Kidney (tissue), 14 donors: ENCODE results near the gene ALCAM. TPM values are rescaled to one million over a fixed set of nuclear protein-coding genes. Genes with fewer than 3 reads are reported as not detected.

ENCODE experiments used
- DNase-seq, 5 donors: peaks; one replicate each; pipeline ENCODE4 v3.0.0-alpha.2; 2013 to 2020
- FAIRE-seq: peaks from 2 replicates; lab custom pipeline; 2012; peaks lifted over from hg19 to GRCh38; lab: Jason Lieb, UNC
- H3K27ac ChIP-seq, 2 donors: one replicate each; pipeline ENCODE4 v1.7.0; 2013; ENCODE audit warnings: low read depth in 2 of 2, low read length in 2 of 2, inconsistent platforms in 1 of 2
- H3K27me3 ChIP-seq: one replicate; pipeline ENCODE4 v1.7.1; 2013; ENCODE audit warnings: low read length, inconsistent platforms; ENCODE audit not compliant: control insufficient read depth, insufficient read depth
- H3K36me3 ChIP-seq, 3 donors: one replicate each; pipeline versions ENCODE4 v1.7.0 to v1.7.1; 2013; ENCODE audit warnings: low read length in 3 of 3, control low read depth in 1 of 3, inconsistent platforms in 1 of 3; ENCODE audit not compliant: insufficient read depth in 3 of 3, control insufficient read depth in 2 of 3
- H3K4me1 ChIP-seq, 3 donors: one replicate each; pipeline versions ENCODE4 v1.7.0 to v1.7.1; 2013; ENCODE audit warnings: low read length in 3 of 3, inconsistent platforms in 1 of 3, low read depth in 1 of 3; ENCODE audit not compliant: control insufficient read depth in 2 of 3, insufficient read depth in 2 of 3
- H3K4me3 ChIP-seq, 3 donors: one replicate each; pipeline versions ENCODE4 v1.7.0 to v1.8.1; 2013; ENCODE audit warnings: low read length in 3 of 3, control low read depth in 1 of 3, inconsistent platforms in 1 of 3
- H3K9ac ChIP-seq, 3 donors: one replicate each; pipeline versions ENCODE4 v1.7.0 to v1.7.1; 2013; ENCODE audit warnings: low read length in 3 of 3, control low read depth in 1 of 3, inconsistent platforms in 1 of 3
- H3K9me3 ChIP-seq, 3 donors: one replicate each; pipeline versions ENCODE4 v1.7.0 to v1.7.1; 2013; ENCODE audit warnings: low read length in 3 of 3, control low read depth in 1 of 3, inconsistent platforms in 1 of 3; ENCODE audit not compliant: control insufficient read depth in 2 of 3, insufficient read depth in 1 of 3
- CTCF ChIP-seq: IDR thresholded peaks from 3 replicates; pipeline ENCODE4 v1.5.1; 2012; ENCODE audit warnings: mild to moderate bottlenecking, moderate library complexity, borderline replicate concordance; ENCODE audit not compliant: insufficient read depth; ENCODE audit errors: extremely low read depth
- intact Hi-C: fragments of 100-400 bp; cut with DNase I; formaldehyde crosslinking; loops from one replicate; pipeline ENCODE4 v1.11.1; 2022
- polyA plus RNA-seq: library from polyadenylated mRNA; stranded (reverse); fragments of 350-450 nt; fragmentation: Illumina TruSeq; extraction: RNeasy Lipid Tissue Mini Kit (QIAGEN cat#74804); gene quantifications from one replicate; pipeline ENCODE4 v1.2.3, GENCODE V29; 2014; ENCODE audit warnings: low read depth, low replicate concordance; ENCODE audit not compliant: insufficient read depth
- total RNA-seq: library from RNA; stranded (reverse); fragmentation: NEBNext Ultra II Directional; extraction: Animal tissue kit (Norgen Biotek cat#: 25700); gene quantifications from one replicate; pipeline ENCODE4 v1.2.1, GENCODE V29; 2021
- donor health status: control.
- donor health status: control.
- donor health status: control.
- donor health status: control.
- donor health status: control.
- donor health status: DM: yes; HTN: yes; CAD: no.
- donor health status: Normal renal cell carcinoma (clear cell type).

Gene ALCAM
- total and polyA plus RNA-seq, 2 donors from 2014 or later: 15.1 to 36.4 TPM

- Histone ChIP-seq H3K36me3 (no peaks in the 10 kb centered on the region), H3K9me3 (no peaks in the 10 kb centered on the region), H3K27ac (no peak overlapping the region), H3K4me3 (no peak overlapping the region), H3K4me1 (no peaks in the 10 kb centered on the region), H3K27me3 (no peaks in the 10 kb centered on the region), H3K9ac (no peak overlapping the region)
- DNase-seq (no peak), FAIRE-seq (no peak)
- no peak for TF ChIP-seq CTCF
- intact Hi-C loops: no loop called here
Observed at GRCh38 chr3:105349684-105350387, 16.9 kb upstream of the ALCAM start.

GRCh38 chr3:105351821-105352220 is 14.9 kb upstream of the ALCAM start:
- H3K4me1 ChIP-seq: no peaks in the 10 kb centered on the region
- no peak overlapping the region for H3K4me3 ChIP-seq
- FAIRE-seq (no peak), DNase-seq (no peak)
- intact Hi-C loops: no loop called here
- H3K27me3 ChIP-seq: no peaks in the 10 kb centered on the region
- H3K9ac ChIP-seq: no peak overlapping the region
- no peak for TF ChIP-seq CTCF
- no peaks in the 10 kb centered on the region for H3K36me3 ChIP-seq
- H3K27ac ChIP-seq: no peak overlapping the region
- H3K9me3 ChIP-seq: no peaks in the 10 kb centered on the region

GRCh38 chr3:105352976-105353375 is 13.7 kb upstream of the ALCAM start:
- intact Hi-C loops: no loop called here
- TF ChIP-seq CTCF: no peak
- FAIRE-seq: no peak
- Histone ChIP-seq H3K9ac (no peak overlapping the region), H3K27ac (no peak overlapping the region), H3K4me3 (peak overlapping the region in 1 of 3 donors; percentile 60), H3K4me1 (no peaks in the 10 kb centered on the region), H3K36me3 (no peaks in the 10 kb centered on the region), H3K27me3 (no peaks in the 10 kb centered on the region), H3K9me3 (no peaks in the 10 kb centered on the region)
- DNase-seq: no peak
